Measurements from ENCODE around the gene IL13. TPM values are rescaled to one million over a fixed set of nuclear protein-coding genes. Genes with fewer than 3 reads are reported as not detected.

The IL13 gene
- total RNA-seq, 4 donors from 2014 or later = not detected

DNA sequence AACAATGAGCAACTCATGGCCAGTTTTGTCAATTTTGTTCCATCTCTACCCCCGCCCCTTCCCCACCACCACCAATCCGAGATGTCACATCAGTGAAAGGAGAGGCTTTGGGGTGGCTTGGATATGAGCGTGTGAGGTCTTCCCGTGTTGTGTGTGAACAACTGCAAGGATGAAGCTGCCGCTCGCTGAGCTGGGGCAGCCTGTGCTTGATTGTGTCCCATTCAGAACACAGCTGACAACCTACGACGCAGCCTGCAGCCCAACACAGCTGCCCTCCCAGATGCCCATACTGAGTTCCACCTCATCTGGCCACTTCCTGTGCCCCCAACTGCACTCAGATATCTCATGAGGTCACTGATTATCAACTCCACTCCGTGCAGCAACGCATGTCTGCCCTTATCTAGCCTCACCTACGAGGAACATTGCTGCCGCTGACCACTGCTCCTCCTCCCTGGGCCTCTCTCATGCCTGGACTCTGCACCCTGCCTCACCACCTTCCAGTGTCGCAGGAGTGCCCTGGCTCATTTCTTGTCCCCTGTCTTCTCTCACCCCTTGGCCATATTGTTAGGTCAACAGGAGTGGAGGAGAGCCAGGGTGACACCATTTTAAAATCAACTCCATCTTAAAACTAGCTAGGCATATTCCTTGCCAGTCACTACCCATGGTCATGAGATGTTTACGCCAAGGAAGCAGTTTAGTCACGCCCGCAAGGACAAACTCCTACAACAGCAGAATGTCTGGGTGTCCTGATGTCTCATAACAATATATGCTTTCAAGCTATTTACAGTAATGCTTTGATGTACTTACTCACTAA, 8.5 kb downstream of the IL13 start:
- DNase-seq (ENCODE audit: low spot score in 2 of 2) = no peak
- intact Hi-C loops (cut with DNase I; ENCODE audit: low total_unique reads) = no loop called here
- WGBS, 2 donors = 86 to 91% methylated on average over 16 of the region's 16 CpGs
- H3K4me3 ChIP-seq (ENCODE audit: low read depth, poor library complexity, severe bottlenecking) = no peak overlapping the region
- TF ChIP-seq POLR2A (IDR thresholded peaks at IDR 0.05) (no peak), CTCF (IDR thresholded peaks at IDR 0.05) (no peak)

DNA sequence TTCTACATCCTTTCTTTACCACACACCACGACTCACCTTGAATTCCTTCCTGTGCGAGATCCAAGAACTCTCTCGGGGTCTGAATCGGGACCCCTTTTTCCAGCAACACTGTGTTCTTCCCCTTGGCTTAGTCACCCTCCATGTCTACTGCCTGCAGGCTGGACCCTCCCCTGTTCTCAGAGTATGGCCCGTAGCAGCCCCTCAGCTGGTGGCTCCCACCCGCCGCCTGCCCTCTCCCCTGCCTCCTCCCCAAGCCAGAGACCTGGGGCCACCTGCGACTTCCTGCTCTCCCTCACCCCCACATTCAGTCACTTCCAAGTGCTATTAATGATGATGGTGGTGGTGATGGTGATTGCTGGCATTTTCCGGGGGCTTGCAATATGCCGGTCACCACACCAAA, 9.3 kb downstream of the IL13 start:
- H3K4me3 ChIP-seq (ENCODE audit: low read depth, poor library complexity, severe bottlenecking) = no peak overlapping the region
- intact Hi-C loops (cut with DNase I; ENCODE audit: low total_unique reads) = no loop called here
- no peak for DNase-seq (ENCODE audit: low spot score in 2 of 2)
- WGBS, 2 donors = 85 to 89% methylated on average over 10 of the region's 10 CpGs
- TF ChIP-seq POLR2A (IDR thresholded peaks at IDR 0.05) (no peak), CTCF (IDR thresholded peaks at IDR 0.05) (no peak)

GRCh38 chr5:132667761-132668705, 10.1 kb downstream of the IL13 start:
- DNase-seq (ENCODE audit: low spot score in 2 of 2) = no peak
- no peak overlapping the region for H3K4me3 ChIP-seq (ENCODE audit: low read depth, poor library complexity, severe bottlenecking)
- 71 to 79% methylated on average over 22 of the region's 22 CpGs for WGBS, 2 donors
- intact Hi-C loops (cut with DNase I; ENCODE audit: low total_unique reads) = no loop called here
- no peak for TF ChIP-seq CTCF (IDR thresholded peaks at IDR 0.05)
- no peak for TF ChIP-seq POLR2A (IDR thresholded peaks at IDR 0.05)

DNA sequence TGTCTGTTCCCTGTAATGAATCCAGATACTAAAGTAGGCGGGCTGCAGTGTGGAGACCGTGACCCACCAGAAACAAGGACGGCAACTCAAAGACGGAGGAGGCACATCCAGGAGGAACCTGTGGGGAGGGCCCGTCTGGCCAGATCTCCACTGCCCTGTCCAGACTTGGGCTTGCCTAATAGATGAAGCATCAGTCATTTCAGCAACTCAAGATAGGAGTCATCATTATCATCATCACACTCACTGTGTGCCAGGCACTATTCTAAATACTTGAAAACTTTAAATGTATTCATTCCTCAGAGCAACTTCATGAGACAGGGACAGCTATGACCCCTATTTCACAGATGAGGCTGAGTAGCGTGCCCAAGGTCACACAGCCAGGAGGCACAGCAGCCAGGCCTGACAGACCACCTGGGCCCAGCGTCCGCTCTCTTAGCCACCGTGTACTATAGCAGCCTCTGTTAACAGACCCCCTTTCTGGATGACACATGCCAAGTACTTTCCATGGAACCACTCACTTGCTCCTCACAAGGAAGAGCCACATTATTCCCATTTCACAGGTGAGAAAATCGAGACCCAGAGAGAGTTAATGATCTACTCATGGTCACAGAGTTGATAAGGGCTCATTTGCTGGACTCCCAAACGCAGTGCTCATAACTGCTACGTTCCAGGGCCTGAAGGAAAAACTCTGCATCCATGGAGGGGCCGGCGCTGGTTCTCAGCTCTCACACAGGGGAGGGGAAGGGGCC, 10.9 kb downstream of the IL13 start:
- TF ChIP-seq CTCF (IDR thresholded peaks at IDR 0.05) (no peak), POLR2A (IDR thresholded peaks at IDR 0.05) (no peak)
- no peak for DNase-seq (ENCODE audit: low spot score in 2 of 2)
- 90 to 94% methylated on average over 14 of the region's 14 CpGs for WGBS, 2 donors

DNA sequence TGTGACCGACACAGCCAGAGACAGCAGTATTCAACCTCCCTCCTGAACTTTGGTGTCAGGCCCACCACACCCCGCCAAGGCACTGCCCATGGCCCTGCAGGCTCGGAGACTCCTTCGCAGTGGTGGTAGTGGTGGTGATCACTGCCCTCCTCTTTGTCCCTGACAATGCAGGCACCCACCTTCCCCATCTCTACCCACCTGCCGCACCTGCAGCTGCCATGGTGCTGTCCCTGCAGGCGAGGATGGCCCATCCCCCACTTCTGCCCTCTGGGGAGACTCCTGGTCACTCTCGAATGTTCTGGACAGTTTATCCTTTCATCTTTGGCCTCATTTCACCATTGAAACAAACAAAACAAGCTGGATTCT, 11.5 kb downstream of the IL13 start:
- DNase-seq (ENCODE audit: low spot score in 2 of 2) = no peak
- no peak for TF ChIP-seq CTCF (IDR thresholded peaks at IDR 0.05)
- no peak for TF ChIP-seq POLR2A (IDR thresholded peaks at IDR 0.05)
- intact Hi-C loops (cut with DNase I; ENCODE audit: low total_unique reads) = no loop called here
- 82 to 84% methylated on average over 7 of the region's 7 CpGs for WGBS, 2 donors
- H3K4me3 ChIP-seq (ENCODE audit: low read depth, poor library complexity, severe bottlenecking) = no peak overlapping the region

More for the DNA sequence above, 10.9 kb downstream of the IL13 start:
- intact Hi-C loops (cut with DNase I; ENCODE audit: low total_unique reads) = no loop called here
- H3K4me3 ChIP-seq (ENCODE audit: low read depth, poor library complexity, severe bottlenecking) = no peak overlapping the region

Data from lower leg skin (tissue), 4 donors.